Measurements from ENCODE around the gene ATP6V0C. TPM values are rescaled to one million over a fixed set of nuclear protein-coding genes. Genes with fewer than 3 reads are reported as not detected.

ATP6V0C gene
- total RNA-seq, 4 donors from 2014 or later: 103 to 147 (median 120) TPM

GRCh38 chr16:2499890-2500429, 13.8 kb upstream of the ATP6V0C start:
- H3K27me3 ChIP-seq: no peaks in the 10 kb centered on the region
- WGBS: 82% methylated on average over 12 of the region's 29 CpGs
- no peak for DNase-seq (ENCODE audit: low spot score in 2 of 2)
- H3K27ac ChIP-seq: peak overlapping the region; percentile 88
- H3K36me3 ChIP-seq: peaks cover 7% of the 10 kb centered on the region
- H3K4me1 ChIP-seq: peaks cover 75% of the 10 kb centered on the region
- no peak overlapping the region for H3K4me3 ChIP-seq
- H3K9me3 ChIP-seq: no peaks in the 10 kb centered on the region
- TF ChIP-seq EP300 (IDR thresholded peaks at IDR 0.05): no peak
- TF ChIP-seq POLR2AphosphoS5 (IDR thresholded peaks at IDR 0.05): no peak
- TF ChIP-seq POLR2A (IDR thresholded peaks at IDR 0.05): no peak
- TF ChIP-seq CTCF (IDR thresholded peaks at IDR 0.05): no peak

- Histone ChIP-seq H3K27me3 (no peaks in the 10 kb centered on the region), H3K4me3 (no peak overlapping the region), H3K9me3 (no peaks in the 10 kb centered on the region), H3K4me1 (peaks cover 75% of the 10 kb centered on the region), H3K27ac (no peak overlapping the region), H3K36me3 (peaks cover 7% of the 10 kb centered on the region)
- DNase-seq (ENCODE audit: low spot score in 2 of 2): no peak
- TF ChIP-seq POLR2A (IDR thresholded peaks at IDR 0.05) (no peak), EP300 (IDR thresholded peaks at IDR 0.05) (no peak), POLR2AphosphoS5 (IDR thresholded peaks at IDR 0.05) (no peak), CTCF (IDR thresholded peaks at IDR 0.05) (no peak)
- WGBS: 93% methylated on average over 10 of the region's 20 CpGs
Observed at GRCh38 chr16:2500430-2500917, 13.3 kb upstream of the ATP6V0C start.

- DNase-seq (ENCODE audit: low spot score in 2 of 2): no peak
- Histone ChIP-seq H3K27ac (no peak overlapping the region), H3K9me3 (no peaks in the 10 kb centered on the region), H3K27me3 (no peaks in the 10 kb centered on the region), H3K4me3 (peak overlapping the region; percentile 12), H3K36me3 (peaks cover 5% of the 10 kb centered on the region), H3K4me1 (peaks cover 68% of the 10 kb centered on the region)
- WGBS: 43% methylated on average over 8 of the region's 23 CpGs
- TF ChIP-seq EP300 (IDR thresholded peaks at IDR 0.05) (no peak), CTCF (IDR thresholded peaks at IDR 0.05) (peak; percentile 97 to 98), POLR2A (IDR thresholded peaks at IDR 0.05) (no peak)
Observed at GRCh38 chr16:2500918-2501750, 12.6 kb upstream of the ATP6V0C start.

- Histone ChIP-seq H3K4me1 (peaks cover 58% of the 10 kb centered on the region), H3K36me3 (no peaks in the 10 kb centered on the region), H3K4me3 (no peak overlapping the region), H3K9me3 (no peaks in the 10 kb centered on the region), H3K27ac (no peak overlapping the region), H3K27me3 (no peaks in the 10 kb centered on the region)
- WGBS: 78% methylated on average over 6 of the region's 18 CpGs
- no peak for DNase-seq (ENCODE audit: low spot score in 2 of 2)
- TF ChIP-seq EP300 (IDR thresholded peaks at IDR 0.05) (no peak), CTCF (IDR thresholded peaks at IDR 0.05) (no peak), POLR2AphosphoS5 (IDR thresholded peaks at IDR 0.05) (no peak), POLR2A (IDR thresholded peaks at IDR 0.05) (no peak)
Observed at GRCh38 chr16:2501946-2502895, 11.5 kb upstream of the ATP6V0C start.
